Measurements from ENCODE around the gene ADD1.

The ADD1 gene

GRCh38 chr4:2819244-2820215, 24.1 kb upstream of the ADD1 start:
- DNase-seq (ENCODE audit: insufficient read length, low spot score) (no peak), FAIRE-seq (no peak)
- TF ChIP-seq CTCF (IDR thresholded peaks at IDR 0.05; ENCODE audit: insufficient read depth, missing control alignments): no peak

GRCh38 chr4:2820216-2820982, 23.2 kb upstream of the ADD1 start:
- FAIRE-seq (no peak), DNase-seq (ENCODE audit: insufficient read length, low spot score) (no peak)
- no peak for TF ChIP-seq CTCF (IDR thresholded peaks at IDR 0.05; ENCODE audit: insufficient read depth, missing control alignments)

- DNase-seq (ENCODE audit: insufficient read length, low spot score): no peak
Measured at GRCh38 chr4:2822461-2823300, 21.0 kb upstream of the ADD1 start.

GRCh38 chr4:2823301-2823670, 20.4 kb upstream of the ADD1 start:
- TF ChIP-seq CTCF (IDR thresholded peaks at IDR 0.05; ENCODE audit: insufficient read depth, missing control alignments): no peak
- no peak for FAIRE-seq
- DNase-seq (ENCODE audit: insufficient read length, low spot score): no peak

More at GRCh38 chr4:2822461-2823300, 21.0 kb upstream of the ADD1 start:
- FAIRE-seq: no peak
- no peak for TF ChIP-seq CTCF (IDR thresholded peaks at IDR 0.05; ENCODE audit: insufficient read depth, missing control alignments)

- DNase-seq (ENCODE audit: insufficient read length, low spot score) (no peak), FAIRE-seq (no peak)
- TF ChIP-seq CTCF (IDR thresholded peaks at IDR 0.05; ENCODE audit: insufficient read depth, missing control alignments): no peak
Measured at GRCh38 chr4:2823671-2824328, 19.8 kb upstream of the ADD1 start.

GRCh38 chr4:2824329-2824835, 19.3 kb upstream of the ADD1 start:
- no peak for FAIRE-seq
- TF ChIP-seq CTCF (IDR thresholded peaks at IDR 0.05; ENCODE audit: insufficient read depth, missing control alignments): no peak
- DNase-seq (ENCODE audit: insufficient read length, low spot score): no peak
